Measurements from ENCODE around the gene TANC1. TPM values are rescaled to one million over a fixed set of nuclear protein-coding genes. Genes with fewer than 3 reads are reported as not detected.

TANC1 gene
- total RNA-seq, 1 donor from 2014 or later: 45.0 TPM

DNA sequence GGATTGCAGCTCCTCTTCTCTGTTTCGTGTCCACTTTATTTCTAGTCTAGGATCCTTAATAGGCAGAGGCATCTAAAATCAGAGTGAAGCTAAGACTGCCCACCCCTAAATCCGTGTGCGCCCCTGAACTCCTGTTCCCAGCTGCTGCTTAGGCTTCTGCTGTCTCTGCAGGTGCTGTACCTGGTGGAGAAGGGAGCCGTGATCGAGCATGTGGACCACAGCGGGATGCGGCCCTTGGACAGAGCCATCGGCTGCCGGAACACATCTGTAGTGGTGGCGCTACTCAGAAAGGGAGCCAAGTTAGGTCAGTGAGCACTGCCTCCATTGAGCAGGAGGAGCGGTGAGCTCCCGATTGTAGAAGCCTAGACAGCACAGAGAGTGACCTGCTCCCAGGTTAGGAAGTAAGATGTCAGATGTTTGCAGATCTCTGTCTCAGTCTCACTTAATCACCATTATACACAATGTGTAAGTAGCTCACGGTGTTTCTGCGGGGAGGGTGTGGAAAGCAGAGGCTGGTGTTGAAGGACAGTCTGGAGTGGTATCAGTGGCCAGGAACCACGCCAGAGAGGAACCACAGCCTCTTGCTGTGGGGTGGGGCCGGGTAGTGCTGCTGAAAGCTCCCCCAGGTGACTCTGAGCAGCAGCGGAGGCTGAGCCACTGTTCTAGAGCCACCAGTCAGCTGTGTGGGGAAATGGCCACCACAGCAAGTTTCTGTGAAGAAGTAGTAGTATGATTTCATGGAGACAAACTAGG lies 255.8 kb downstream of the TANC1 start:
- Histone ChIP-seq H3K4me3 (ENCODE audit: insufficient read depth, low read depth, low read length) (no peak overlapping the region), H3K27ac (ENCODE audit: low read depth, low read length) (no peak overlapping the region), H3K9me3 (ENCODE audit: insufficient read depth, low read depth, low read length) (no peaks in the 10 kb centered on the region), H3K9ac (ENCODE audit: low read length) (no peak overlapping the region), H3K27me3 (ENCODE audit: insufficient read depth, low read length) (no peaks in the 10 kb centered on the region), H3K79me2 (ENCODE audit: insufficient read depth, low read length) (no peaks in the 10 kb centered on the region), H3K4me1 (ENCODE audit: insufficient read depth, low read length) (peaks cover 12% of the 10 kb centered on the region), H3K4me2 (ENCODE audit: low read length) (no peak overlapping the region), H3K36me3 (ENCODE audit: insufficient read depth, low read length) (peaks cover 8% of the 10 kb centered on the region), H4K20me1 (ENCODE audit: insufficient read depth, low read length) (no peaks in the 10 kb centered on the region), H2AFZ (ENCODE audit: low read depth, low read length) (no peak overlapping the region)
- no peak for DNase-seq (ENCODE audit: low read depth)
- Mint-ChIP-seq H3K4me1 (ENCODE audit: low read depth, unreplicated experiment) (peaks cover 5% of the 10 kb centered on the region), H3K27ac (ENCODE audit: unreplicated experiment) (peak overlapping the region; percentile 31), H3K27me3 (ENCODE audit: low read depth, unreplicated experiment) (no peaks in the 10 kb centered on the region), H3K9me3 (ENCODE audit: unreplicated experiment) (no peaks in the 10 kb centered on the region), H3K4me3 (ENCODE audit: unreplicated experiment) (no peak overlapping the region), H3K36me3 (ENCODE audit: low read depth, unreplicated experiment) (peaks cover 49% of the 10 kb centered on the region)
- FAIRE-seq: no peak
- TF ChIP-seq, protein P1, sequence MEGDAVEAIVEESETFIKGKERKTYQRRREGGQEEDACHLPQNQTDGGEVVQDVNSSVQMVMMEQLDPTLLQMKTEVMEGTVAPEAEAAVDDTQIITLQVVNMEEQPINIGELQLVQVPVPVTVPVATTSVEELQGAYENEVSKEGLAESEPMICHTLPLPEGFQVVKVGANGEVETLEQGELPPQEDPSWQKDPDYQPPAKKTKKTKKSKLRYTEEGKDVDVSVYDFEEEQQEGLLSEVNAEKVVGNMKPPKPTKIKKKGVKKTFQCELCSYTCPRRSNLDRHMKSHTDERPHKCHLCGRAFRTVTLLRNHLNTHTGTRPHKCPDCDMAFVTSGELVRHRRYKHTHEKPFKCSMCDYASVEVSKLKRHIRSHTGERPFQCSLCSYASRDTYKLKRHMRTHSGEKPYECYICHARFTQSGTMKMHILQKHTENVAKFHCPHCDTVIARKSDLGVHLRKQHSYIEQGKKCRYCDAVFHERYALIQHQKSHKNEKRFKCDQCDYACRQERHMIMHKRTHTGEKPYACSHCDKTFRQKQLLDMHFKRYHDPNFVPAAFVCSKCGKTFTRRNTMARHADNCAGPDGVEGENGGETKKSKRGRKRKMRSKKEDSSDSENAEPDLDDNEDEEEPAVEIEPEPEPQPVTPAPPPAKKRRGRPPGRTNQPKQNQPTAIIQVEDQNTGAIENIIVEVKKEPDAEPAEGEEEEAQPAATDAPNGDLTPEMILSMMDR (IDR thresholded peaks at IDR 0.05; ENCODE audit: insufficient read depth, low read depth, low read length): no peak
- TF ChIP-seq EZH2 (IDR thresholded peaks at IDR 0.05; ENCODE audit: insufficient read depth, low read length): no peak

DNA sequence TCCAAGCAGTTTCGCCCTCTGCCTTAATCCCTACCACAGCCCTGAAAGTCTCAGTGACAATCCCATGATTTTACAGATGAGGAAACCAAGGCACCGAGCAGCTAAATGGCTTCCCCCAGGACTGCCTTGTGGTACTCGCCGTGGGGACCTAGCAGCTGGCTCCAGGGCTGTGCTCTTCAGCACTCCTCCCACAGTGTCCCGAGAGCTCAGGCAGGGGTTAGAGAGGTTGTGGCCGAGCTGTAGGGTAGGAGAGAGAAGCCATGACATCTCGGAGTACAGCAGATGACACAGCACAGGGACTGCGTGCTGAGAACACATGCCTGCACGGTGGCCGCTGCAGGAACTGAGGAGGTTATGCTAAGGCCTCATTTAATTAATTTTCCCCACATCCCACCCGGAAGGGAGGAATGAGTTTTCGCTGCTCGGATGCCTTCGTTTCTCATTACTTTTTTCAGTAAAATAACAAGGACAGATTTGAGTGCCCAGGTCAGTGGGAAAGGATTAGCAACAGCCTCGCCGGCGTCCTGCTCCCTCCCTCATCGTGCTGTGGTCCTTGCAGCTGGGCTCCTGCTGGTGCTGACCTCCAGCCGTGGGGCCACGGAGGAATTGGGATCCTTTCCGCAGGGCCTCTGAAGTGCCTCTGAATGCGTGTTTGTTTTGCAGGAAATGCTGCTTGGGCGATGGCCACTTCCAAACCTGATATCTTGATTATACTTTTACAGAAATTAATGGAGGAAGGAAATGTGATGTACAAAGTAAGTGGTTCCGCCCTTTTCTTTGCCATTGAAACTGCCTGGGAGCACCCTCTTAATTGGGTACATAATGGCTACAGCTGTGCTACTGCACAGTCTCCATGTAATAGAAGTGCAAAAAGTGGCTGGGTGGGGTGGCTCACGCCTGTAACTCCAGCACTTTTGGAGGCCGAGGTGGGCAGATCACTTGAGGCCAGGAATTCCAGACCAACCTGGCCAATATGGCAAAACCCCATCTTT lies 256.9 kb downstream of the TANC1 start:
- Mint-ChIP-seq H3K36me3 (ENCODE audit: low read depth, unreplicated experiment) (peaks cover 53% of the 10 kb centered on the region), H3K9me3 (ENCODE audit: unreplicated experiment) (no peaks in the 10 kb centered on the region), H3K4me1 (ENCODE audit: low read depth, unreplicated experiment) (peaks cover 5% of the 10 kb centered on the region), H3K27me3 (ENCODE audit: low read depth, unreplicated experiment) (no peaks in the 10 kb centered on the region), H3K27ac (ENCODE audit: unreplicated experiment) (peak overlapping the region; percentile 66), H3K4me3 (ENCODE audit: unreplicated experiment) (no peak overlapping the region)
- Histone ChIP-seq H2AFZ (ENCODE audit: low read depth, low read length) (no peak overlapping the region), H3K36me3 (ENCODE audit: insufficient read depth, low read length) (peaks cover 5% of the 10 kb centered on the region), H3K27me3 (ENCODE audit: insufficient read depth, low read length) (no peaks in the 10 kb centered on the region), H3K9me3 (ENCODE audit: insufficient read depth, low read depth, low read length) (no peaks in the 10 kb centered on the region), H3K27ac (ENCODE audit: low read depth, low read length) (no peak overlapping the region), H3K4me2 (ENCODE audit: low read length) (no peak overlapping the region), H3K79me2 (ENCODE audit: insufficient read depth, low read length) (no peaks in the 10 kb centered on the region), H4K20me1 (ENCODE audit: insufficient read depth, low read length) (no peaks in the 10 kb centered on the region), H3K9ac (ENCODE audit: low read length) (no peak overlapping the region), H3K4me3 (ENCODE audit: insufficient read depth, low read depth, low read length) (no peak overlapping the region), H3K4me1 (ENCODE audit: insufficient read depth, low read length) (peaks cover 12% of the 10 kb centered on the region)
- DNase-seq (ENCODE audit: low read depth) (no peak), FAIRE-seq (no peak)
- TF ChIP-seq, protein P1 (IDR thresholded peaks at IDR 0.05; ENCODE audit: insufficient read depth, low read depth, low read length): no peak
- TF ChIP-seq EZH2 (IDR thresholded peaks at IDR 0.05; ENCODE audit: insufficient read depth, low read length): no peak

Data from astrocyte (in vitro differentiated cells and primary cell).